Right atrium auricular region (tissue), 2 donors: ENCODE results near the gene NTMT1. TPM values are rescaled to one million over a fixed set of nuclear protein-coding genes. Genes with fewer than 3 reads are reported as not detected.

ENCODE experiments used
- DNase-seq: peaks from one replicate; pipeline ENCODE4 v3.0.0-alpha.2; 2019; ENCODE audit warnings: low spot score
- H3K27ac ChIP-seq, 2 donors: fragments of 200-600 bp; sonication (generic); 1 replicate in 1 of 2; 2 replicates in 1 of 2; pipeline ENCODE4 v1.5.1; 2016 to 2019
- H3K27me3 ChIP-seq, 2 donors: fragments of 200-600 bp; sonication (generic); one replicate each; pipeline versions ENCODE4 v1.5.1 to v1.6.0; 2017 to 2019
- H3K36me3 ChIP-seq: fragments of 200-600 bp; sonication (generic); one replicate; pipeline ENCODE4 v1.5.1; 2016
- H3K4me1 ChIP-seq, 2 donors: fragments of 200-600 bp; sonication (generic); one replicate each; pipeline versions ENCODE4 v1.5.1 to v1.6.0; 2017 to 2019
- H3K4me3 ChIP-seq, 2 donors: fragments of 200-600 bp; sonication (generic); 1 replicate in 1 of 2; 2 replicates in 1 of 2; pipeline ENCODE4 v1.5.1; 2017 to 2019; ENCODE audit warnings: mild to moderate bottlenecking in 1 of 2, moderate library complexity in 1 of 2
- H3K9me3 ChIP-seq, 2 donors: fragments of 200-600 bp; sonication (generic); one replicate each; pipeline ENCODE4 v1.5.1; 2019
- total RNA-seq, 2 donors: library from RNA; depleted of rRNA; stranded (reverse); fragments of >200 nt; gene quantifications; one replicate each; pipeline ENCODE4 v1.1.0, GENCODE V29; 2016
- TF ChIP-seq, protein P1 (sequence below), 2 donors: fragments of 200-600 bp; sonication (generic); IDR thresholded peaks; one replicate each; pipeline ENCODE4 v1.5.1; 2019; ENCODE audit warnings: antibody characterized with exemption in 2 of 2

Gene NTMT1
- total RNA-seq, 2 donors from 2014 or later, result 33.7 to 36.0 TPM

DNA sequence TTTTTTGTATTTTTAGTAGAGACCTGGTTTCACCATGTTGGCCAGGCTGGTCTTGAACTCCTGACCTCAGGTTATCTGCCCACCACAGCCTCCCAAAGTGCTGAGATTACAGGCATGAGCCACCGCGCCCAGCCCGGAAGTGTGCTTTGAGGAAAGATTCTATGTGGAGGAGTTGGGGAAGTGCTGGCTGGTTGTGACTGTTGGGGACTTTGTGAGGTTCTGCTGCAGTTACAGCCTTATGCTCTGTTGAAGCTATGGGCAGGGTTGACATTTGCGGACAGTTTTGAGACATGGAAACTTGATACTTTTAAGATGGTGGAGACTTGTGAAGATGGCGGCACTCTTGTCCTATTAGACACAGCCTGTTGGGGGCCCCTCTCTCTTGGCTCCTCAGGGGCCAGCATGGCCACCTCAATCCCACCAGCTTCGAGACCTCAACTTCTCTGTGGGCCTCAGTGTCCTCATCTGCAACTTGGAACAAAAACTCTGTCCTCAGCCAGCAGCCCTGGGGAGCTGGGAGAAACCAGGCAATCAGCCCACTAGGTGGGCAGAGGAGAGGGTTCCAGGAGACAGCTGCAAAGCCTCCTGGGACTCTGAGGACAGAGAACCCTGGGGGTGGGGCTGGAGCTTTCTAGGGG, 29.9 kb upstream of the NTMT1 start:
- no peak for DNase-seq
- Histone ChIP-seq H3K4me1 (peaks cover 0 to 24% of the 10 kb centered on the region in 2 donors), H3K27ac (peak overlapping the region; percentile 84 to 88), H3K36me3 (no peaks in the 10 kb centered on the region), H3K27me3 (no peaks in the 10 kb centered on the region), H3K4me3 (no peak overlapping the region), H3K9me3 (no peaks in the 10 kb centered on the region)
- TF ChIP-seq, protein P1, sequence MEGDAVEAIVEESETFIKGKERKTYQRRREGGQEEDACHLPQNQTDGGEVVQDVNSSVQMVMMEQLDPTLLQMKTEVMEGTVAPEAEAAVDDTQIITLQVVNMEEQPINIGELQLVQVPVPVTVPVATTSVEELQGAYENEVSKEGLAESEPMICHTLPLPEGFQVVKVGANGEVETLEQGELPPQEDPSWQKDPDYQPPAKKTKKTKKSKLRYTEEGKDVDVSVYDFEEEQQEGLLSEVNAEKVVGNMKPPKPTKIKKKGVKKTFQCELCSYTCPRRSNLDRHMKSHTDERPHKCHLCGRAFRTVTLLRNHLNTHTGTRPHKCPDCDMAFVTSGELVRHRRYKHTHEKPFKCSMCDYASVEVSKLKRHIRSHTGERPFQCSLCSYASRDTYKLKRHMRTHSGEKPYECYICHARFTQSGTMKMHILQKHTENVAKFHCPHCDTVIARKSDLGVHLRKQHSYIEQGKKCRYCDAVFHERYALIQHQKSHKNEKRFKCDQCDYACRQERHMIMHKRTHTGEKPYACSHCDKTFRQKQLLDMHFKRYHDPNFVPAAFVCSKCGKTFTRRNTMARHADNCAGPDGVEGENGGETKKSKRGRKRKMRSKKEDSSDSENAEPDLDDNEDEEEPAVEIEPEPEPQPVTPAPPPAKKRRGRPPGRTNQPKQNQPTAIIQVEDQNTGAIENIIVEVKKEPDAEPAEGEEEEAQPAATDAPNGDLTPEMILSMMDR (IDR thresholded peaks at IDR 0.05), result no peak

DNA sequence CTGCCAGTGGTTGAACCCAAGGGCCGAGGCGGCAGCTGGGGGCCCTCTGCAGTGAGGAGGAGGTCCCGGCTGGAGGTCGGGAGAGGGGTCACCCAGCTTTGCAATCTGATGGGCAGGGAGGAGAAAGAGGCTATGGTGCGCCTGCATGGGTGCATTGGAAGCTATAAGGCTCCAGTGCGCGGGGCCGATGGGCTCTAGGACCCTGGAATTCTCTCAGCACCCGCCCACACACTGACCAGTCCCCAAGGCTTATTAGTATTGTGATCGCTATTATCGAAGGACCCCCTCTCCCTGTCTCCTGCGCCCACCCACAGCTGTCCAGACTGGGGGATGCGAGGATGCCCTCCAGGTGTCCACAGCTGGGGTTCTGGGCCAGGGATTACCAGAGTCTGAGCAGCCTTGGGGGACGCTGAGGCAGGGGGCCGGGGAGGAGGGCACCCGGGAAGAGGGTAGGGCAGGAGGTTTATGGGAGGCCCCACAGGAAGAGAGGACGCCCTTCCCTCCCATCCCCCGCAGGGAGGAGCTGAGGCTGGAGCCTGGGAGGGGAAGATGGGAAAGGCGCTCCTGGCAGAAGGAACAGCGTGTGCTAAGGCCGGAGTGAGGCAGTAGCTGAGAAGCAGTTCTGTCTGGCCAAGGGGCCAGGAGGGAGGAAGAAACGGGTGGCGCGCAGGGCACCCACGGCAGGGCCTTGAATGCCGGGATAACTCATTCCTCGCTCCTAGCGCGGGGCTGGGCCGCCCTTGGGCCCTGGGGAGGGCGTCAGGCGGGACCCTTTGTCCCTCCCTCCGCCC, 29.2 kb upstream of the NTMT1 start:
- Histone ChIP-seq H3K4me3 (peak overlapping the region; percentile 25 to 47), H3K36me3 (no peaks in the 10 kb centered on the region), H3K27me3 (no peaks in the 10 kb centered on the region), H3K4me1 (peaks cover 0 to 24% of the 10 kb centered on the region in 2 donors), H3K27ac (peak overlapping the region; percentile 84 to 88), H3K9me3 (no peaks in the 10 kb centered on the region)
- DNase-seq, result peak; percentile 75
- TF ChIP-seq, protein P1 (IDR thresholded peaks at IDR 0.05), result no peak

DNA sequence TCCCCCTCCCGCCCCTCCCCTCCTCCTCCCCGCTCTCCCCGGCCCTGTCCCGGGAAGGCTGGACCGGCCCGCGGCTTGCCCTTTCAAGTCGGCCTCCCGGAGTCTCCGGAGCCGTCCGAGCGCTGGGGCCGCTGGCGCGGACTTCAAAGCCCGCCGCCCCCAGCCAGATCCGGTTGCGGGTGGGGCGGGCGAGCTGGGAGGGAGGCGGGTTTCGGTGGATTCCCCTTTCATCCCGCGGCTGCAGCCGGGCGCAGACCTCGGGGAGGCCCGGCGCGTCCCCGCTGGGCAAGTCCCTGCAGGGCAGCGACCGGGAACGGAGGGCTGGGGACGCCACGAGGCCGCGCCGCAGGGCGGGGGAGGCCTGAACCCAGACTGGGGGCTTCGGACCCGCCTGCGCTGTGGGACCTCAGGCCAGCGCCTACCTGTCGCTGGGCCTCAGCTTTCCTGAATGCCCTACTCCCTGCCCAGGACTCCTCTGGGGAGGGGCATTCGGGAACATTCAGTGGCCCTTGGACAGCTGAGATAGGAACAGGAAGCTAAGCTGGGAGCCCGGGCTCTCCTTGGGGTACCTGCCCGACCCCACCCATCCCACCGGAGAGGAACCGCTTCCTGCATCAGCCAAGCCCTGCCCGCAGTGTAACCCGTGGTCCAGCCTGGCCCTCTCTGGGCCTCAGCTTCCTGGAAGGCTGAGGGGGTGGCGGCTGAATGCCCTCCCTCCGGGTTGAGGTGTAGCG, 28.4 kb upstream of the NTMT1 start:
- Histone ChIP-seq H3K4me1 (peaks cover 0 to 24% of the 10 kb centered on the region in 2 donors), H3K36me3 (no peaks in the 10 kb centered on the region), H3K4me3 (peak overlapping the region; percentile 25 to 47), H3K27me3 (no peaks in the 10 kb centered on the region), H3K9me3 (no peaks in the 10 kb centered on the region), H3K27ac (peak overlapping the region; percentile 84 to 88)
- peak; percentile 73 for DNase-seq
- TF ChIP-seq, protein P1 (IDR thresholded peaks at IDR 0.05), result no peak

DNA sequence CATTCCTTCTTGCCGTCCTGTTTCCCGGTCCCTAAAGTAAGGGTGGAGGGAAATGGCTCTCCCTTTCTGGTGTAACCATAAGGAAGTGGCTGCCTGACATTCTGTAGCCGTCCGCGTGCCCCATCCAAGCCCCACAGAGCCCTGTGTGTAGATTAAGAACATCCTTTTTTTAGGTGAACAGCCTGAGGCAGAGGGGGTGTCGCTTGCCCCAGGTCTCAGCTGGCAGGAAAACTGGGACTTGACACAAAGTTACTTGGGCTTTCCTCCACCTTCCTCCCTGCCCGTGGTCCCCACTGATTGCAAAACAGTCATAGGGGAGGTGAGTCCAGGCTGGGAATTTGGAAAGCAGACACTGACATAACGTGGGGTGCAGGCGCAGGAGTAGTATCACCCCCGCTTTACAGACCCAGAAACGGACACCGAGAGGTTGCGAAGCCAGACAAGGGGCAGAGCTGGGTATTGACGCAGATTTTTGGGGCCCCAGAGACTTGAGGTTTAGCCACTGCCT, 27.8 kb upstream of the NTMT1 start:
- Histone ChIP-seq H3K4me1 (peaks cover 0 to 29% of the 10 kb centered on the region in 2 donors), H3K9me3 (no peaks in the 10 kb centered on the region), H3K27ac (peak overlapping the region; percentile 84 to 88), H3K4me3 (peak overlapping the region in 1 of 2 donors; percentile 47), H3K27me3 (no peaks in the 10 kb centered on the region), H3K36me3 (no peaks in the 10 kb centered on the region)
- no peak for DNase-seq
- TF ChIP-seq, protein P1 (IDR thresholded peaks at IDR 0.05), result no peak

DNA sequence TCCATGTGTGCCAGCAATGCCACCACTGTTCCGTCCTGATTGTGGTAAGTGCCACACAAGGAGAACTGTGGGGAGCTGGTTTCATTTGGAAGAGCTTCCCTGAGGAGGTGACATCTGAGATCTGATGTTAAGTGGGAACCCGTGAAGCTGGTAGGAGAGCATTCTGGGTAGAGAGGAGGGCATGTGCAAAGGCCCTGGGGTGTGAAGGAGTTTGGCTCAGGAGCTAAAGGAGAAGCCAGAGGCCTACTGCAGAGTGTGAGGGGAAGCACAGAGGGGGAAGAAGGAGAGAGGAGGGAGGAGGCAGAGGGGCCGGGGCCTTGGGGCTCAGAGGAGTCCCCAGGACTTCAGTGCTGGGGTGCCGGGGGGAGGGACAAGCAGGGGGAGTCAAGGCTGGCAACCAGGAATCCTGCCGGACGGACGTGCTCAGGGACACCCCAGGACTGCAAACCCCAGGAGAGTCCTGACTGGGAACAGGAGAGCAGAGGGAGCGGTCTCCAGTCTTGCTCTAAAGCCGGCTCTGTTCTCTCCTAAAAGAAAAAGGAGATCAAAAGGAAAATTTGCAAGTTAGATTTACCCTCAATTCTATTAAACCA, 24.8 kb upstream of the NTMT1 start:
- peaks cover 0 to 28% of the 10 kb centered on the region in 2 donors for H3K4me1 ChIP-seq
- no peak overlapping the region for H3K27ac ChIP-seq

More for the DNA sequence above, 24.8 kb upstream of the NTMT1 start:
- Histone ChIP-seq H3K9me3 (no peaks in the 10 kb centered on the region), H3K27me3 (no peaks in the 10 kb centered on the region), H3K4me3 (no peak overlapping the region), H3K36me3 (no peaks in the 10 kb centered on the region)
- TF ChIP-seq, protein P1 (IDR thresholded peaks at IDR 0.05), result no peak
- DNase-seq, result no peak
